Measurements from ENCODE around the gene CABYR. TPM values are rescaled to one million over a fixed set of nuclear protein-coding genes. Genes with fewer than 3 reads are reported as not detected.

Gene CABYR
- total RNA-seq, 1 donor from 2014 or later, result 5.1 TPM

GRCh38 chr18:24201699-24202687 is 63.1 kb downstream of the CABYR start:
- H3K27me3 ChIP-seq (ENCODE audit: control insufficient read depth, insufficient read depth, low read length), result no peaks in the 10 kb centered on the region
- TF ChIP-seq CTCF (IDR thresholded peaks at IDR 0.05; ENCODE audit: insufficient read depth, low read length, poor library complexity, severe bottlenecking), result no peak

GRCh38 chr18:24204904-24205303 is 66.0 kb downstream of the CABYR start:
- DNase-seq (ENCODE audit: low read depth), result no peak
- H3K27me3 ChIP-seq (ENCODE audit: control insufficient read depth, insufficient read depth, low read length), result no peaks in the 10 kb centered on the region
- H3K36me3 ChIP-seq (ENCODE audit: control insufficient read depth, insufficient read depth, low read length), result no peaks in the 10 kb centered on the region
- no peak for TF ChIP-seq CTCF (IDR thresholded peaks at IDR 0.05; ENCODE audit: insufficient read depth, low read length, poor library complexity, severe bottlenecking)
- H3K4me3 ChIP-seq (ENCODE audit: low read depth, low read length), result no peak overlapping the region

More at GRCh38 chr18:24201699-24202687, 63.1 kb downstream of the CABYR start:
- DNase-seq (ENCODE audit: low read depth), result no peak
- no peak overlapping the region for H3K4me3 ChIP-seq (ENCODE audit: low read depth, low read length)
- no peaks in the 10 kb centered on the region for H3K36me3 ChIP-seq (ENCODE audit: control insufficient read depth, insufficient read depth, low read length)

GRCh38 chr18:24208270-24209035 is 69.6 kb downstream of the CABYR start:
- Histone ChIP-seq H3K36me3 (ENCODE audit: control insufficient read depth, insufficient read depth, low read length) (no peaks in the 10 kb centered on the region), H3K27me3 (ENCODE audit: control insufficient read depth, insufficient read depth, low read length) (no peaks in the 10 kb centered on the region), H3K4me3 (ENCODE audit: low read depth, low read length) (no peak overlapping the region)
- TF ChIP-seq CTCF (IDR thresholded peaks at IDR 0.05; ENCODE audit: insufficient read depth, low read length, poor library complexity, severe bottlenecking), result no peak
- DNase-seq (ENCODE audit: low read depth), result no peak

- TF ChIP-seq CTCF (IDR thresholded peaks at IDR 0.05; ENCODE audit: insufficient read depth, low read length, poor library complexity, severe bottlenecking), result no peak
- Histone ChIP-seq H3K36me3 (ENCODE audit: control insufficient read depth, insufficient read depth, low read length) (no peaks in the 10 kb centered on the region), H3K4me3 (ENCODE audit: low read depth, low read length) (no peak overlapping the region), H3K27me3 (ENCODE audit: control insufficient read depth, insufficient read depth, low read length) (no peaks in the 10 kb centered on the region)
- no peak for DNase-seq (ENCODE audit: low read depth)
These were observed 70.7 kb downstream of the CABYR start for GRCh38 chr18:24209558-24209957.

Other genes starting within 250 kb of the CABYR start
- 19.7 and 20.5 TPM in 2 replicates for gene TTC39C, start 124.3 kb upstream of the CABYR start, total RNA-seq